Fibroblast of skin of scalp (primary cell): ENCODE measurements around the gene OXTR.
A peak's percentile ranks its signal among the peaks of the same experiment; 100 is the strongest.
"Not testable (repeated sequence)": the region's sequence is repeated elsewhere in the genome, so short reads cannot be mapped to it uniquely, and the experiment has no call there.

Source experiments
- DNase-seq: peaks from one replicate; pipeline ENCODE4 v3.0.0-alpha.2; 2013

Gene OXTR

DNA sequence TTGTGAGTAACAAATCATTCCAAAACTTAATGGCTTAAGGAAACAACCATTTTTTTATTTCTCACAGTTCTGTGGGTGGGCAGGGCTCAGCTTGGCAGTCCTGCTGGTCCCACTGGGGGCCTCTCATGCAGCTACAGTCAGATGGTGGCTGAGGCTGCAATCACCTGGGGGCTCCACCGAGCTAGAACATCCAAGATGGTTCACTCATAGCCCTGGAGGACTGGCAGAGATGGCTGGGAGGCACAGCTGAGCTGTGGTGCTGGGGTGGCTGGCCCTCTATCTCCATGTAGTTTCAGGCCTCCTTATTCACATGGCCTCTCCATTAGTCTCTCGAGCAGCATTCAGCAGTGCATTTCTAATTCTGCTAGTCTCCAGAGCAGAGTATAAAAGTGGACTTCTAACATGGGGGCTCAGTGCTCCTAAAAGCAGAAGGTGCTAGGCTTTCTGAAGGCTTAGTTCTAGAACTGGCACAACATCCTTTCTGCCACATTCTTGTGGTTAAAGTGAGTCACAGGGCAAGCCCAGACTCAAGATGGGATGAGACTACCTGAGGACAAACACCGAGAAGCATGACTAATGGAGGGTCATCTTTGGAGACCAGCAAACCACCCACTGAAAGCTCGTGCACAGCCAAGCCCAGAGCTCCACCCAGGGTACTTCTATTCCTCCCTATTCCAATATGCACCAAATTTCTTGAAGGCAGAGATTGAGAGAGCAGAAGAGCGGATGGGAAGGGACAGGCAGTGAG, 29.5 kb downstream of the OXTR start:
- DNase-seq: peak; percentile 61

DNA sequence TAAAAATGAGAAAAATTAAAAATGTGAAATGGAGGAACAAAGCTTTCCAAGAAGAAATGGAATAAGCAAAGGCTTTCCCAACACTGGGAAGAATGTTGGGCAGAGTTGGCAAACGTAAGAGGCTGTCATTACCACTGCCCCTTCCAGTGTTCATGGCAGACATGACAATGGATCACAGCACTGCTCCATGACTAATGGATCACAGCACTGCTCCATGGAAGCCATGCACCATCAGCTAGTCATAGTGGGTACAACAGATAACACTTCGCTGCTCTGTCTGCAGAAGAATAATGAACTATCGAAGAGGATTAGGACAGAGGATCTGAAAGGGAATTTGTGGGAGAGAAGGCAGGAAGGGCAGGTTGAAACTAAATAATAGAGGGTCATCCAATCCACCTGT, 30.8 kb downstream of the OXTR start:
- no peak for DNase-seq

DNA sequence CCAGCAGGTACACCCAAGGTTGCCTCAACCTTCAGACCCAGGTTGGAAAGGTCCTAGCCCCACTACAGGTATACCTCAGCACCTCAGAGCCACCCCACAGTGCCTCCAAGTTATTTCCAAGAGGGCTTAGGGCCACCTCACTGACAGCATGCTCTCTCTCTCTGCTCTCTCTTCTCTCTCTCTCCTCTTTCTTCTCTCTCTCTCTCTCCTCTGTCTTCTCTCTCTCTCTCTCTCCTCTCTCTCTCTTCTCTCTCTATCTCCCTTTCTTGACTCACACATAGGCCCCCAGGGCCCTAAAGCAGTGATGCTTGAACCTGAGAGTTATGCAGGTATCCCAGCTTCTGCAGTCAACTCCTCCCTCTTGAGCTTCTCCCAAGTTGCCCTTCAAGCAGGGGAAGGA, 31.6 kb downstream of the OXTR start:
- DNase-seq: no peak

DNA sequence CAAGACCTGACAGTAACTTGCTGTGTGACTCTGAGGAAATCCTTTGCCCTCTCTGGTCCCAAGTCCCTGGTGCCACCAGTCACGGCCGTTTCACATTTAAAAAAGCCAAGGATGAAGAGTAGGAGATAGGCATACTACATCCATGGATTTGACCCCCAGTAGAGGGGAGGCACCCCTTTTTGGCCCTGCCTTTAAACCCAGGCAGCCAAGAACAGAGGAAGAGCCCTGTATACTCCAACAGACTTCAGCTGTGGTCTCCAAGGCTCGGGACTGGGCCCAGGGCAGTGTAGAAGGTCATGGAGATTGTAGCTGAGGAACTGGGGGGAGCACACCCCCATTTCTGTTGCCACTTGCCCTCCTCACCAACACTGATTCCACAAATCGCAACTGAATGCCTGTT, 32.1 kb downstream of the OXTR start:
- DNase-seq: no peak

- DNase-seq: no peak
These were observed 33.0 kb downstream of the OXTR start for GRCh38 chr3:8736436-8736835.

- no peak for DNase-seq
These were observed 34.5 kb downstream of the OXTR start for GRCh38 chr3:8734908-8735307.

GRCh38 chr3:8734137-8734878, 35.1 kb downstream of the OXTR start:
- no peak for DNase-seq

DNA sequence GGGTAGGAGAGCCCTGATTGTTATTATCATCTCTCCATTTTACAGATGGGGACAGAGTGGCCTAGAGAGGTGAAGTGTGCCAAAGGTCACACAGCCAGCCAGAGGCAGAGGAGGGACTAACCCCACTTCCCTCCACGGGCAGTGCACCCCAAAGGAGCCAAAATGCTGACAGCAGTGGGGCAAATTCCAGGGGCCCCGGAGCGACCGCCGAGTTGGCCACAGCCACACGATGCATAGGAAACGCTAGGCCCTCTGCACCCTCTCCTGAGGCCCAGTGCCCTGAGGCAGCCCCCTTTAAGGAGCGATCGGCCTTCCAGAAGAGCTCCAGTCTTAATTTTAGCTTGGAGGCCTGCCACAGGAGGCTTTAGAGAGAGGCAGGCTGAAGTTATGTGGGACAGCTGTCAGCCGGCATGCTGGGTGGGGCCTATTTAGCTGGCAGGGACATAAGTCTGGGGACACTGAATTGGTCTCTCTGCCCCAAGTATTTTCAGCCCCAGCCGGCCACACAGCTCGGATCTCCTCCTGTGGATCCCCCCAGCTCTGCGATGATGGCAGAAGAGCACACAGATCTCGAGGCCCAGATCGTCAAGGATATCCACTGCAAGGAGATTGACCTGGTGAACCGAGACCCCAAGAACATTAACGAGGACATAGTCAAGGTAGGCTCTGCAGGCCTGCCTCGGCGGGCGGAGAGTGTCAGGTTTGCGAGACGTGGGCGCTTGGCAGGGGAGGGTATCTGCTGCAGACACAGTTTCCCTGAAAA, 35.9 kb downstream of the OXTR start, which contains the start of gene CAV3:
Gene CAV3 (plus strand): TSS at position 471 of the 763 bp plus-strand sequence. CDS start 75 bp downstream, at position 546.
- DNase-seq: no peak

- DNase-seq: no peak
These were observed 37.0 kb downstream of the OXTR start for GRCh38 chr3:8732413-8732812.

GRCh38 chr3:8730656-8731055, 38.8 kb downstream of the OXTR start:
- DNase-seq: no peak

DNA sequence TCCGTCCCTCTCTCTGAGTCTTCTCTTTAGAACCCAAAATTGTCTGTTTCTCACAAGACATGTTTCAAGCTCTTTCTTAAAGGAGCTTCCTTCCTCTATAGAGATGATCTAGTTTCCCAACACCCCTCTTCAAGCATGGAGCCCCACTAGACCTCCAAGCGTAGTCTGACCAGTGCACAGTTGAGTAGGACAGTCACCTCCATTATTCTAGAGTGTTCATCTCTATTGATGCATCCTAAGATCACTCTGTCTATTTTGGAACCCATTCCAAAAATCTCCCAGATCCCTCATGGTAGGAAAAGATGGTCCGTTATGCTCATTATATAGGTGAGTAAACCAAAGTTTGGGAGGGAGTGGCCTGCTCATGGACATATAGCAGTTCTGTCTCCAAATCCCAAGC, 39.9 kb downstream of the OXTR start:
- no peak for DNase-seq

DNA sequence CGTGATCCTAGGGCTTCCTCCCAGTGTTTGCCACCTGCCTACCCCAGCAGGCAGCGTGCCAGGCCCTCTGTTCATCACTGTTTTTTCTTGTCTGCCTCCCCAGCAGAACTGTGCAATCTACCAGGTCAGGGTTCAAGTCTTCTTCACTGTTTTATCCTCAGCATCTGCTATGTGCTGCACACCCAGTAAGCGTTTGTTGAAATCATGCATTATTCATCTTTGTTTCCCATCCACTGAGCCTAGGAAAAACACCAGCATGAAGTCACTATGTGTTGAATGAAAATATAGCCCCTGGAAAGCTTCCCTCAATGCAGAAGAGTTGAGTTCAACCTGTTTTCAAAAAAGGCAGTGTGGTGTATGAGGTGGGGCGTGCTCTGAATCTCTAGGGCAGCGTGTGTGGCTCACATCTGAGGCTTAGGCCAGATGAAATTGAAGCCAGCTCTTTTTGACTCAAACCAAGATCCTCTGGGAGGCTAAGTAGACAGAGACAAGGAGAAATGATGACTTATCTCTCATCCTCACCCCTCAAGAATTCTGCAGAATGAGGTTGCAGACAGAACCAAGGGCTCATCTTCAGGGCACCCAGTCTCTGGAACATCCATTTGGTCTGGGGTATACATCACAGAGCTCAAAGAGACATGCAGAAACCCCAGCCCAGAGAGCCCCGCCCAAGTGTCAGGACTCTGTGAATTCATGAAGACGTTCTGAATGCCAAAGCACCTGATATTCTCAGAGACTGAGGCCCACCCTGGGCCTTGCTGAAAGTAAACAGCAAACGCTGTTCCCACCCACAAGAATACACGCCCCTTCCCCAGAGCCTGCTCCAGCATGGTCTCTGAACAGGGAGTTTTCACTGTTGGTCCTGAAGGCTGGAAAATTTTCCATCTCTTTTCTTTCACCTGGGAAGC, 41.6 kb downstream of the OXTR start:
- no peak for DNase-seq

GRCh38 chr3:8724108-8724752, 45.2 kb downstream of the OXTR start:
- no peak for DNase-seq

GRCh38 chr3:8723612-8724011, 45.8 kb downstream of the OXTR start:
- no peak for DNase-seq

- DNase-seq: no peak
These were observed 46.6 kb downstream of the OXTR start for GRCh38 chr3:8722808-8723207.

GRCh38 chr3:8715757-8716156, 53.7 kb downstream of the OXTR start:
- DNase-seq: not testable (repeated sequence)

- no peak for DNase-seq
These were observed 55.3 kb downstream of the OXTR start for GRCh38 chr3:8713901-8714759.

GRCh38 chr3:8712908-8713255, 56.5 kb downstream of the OXTR start:
- no peak for DNase-seq

DNA sequence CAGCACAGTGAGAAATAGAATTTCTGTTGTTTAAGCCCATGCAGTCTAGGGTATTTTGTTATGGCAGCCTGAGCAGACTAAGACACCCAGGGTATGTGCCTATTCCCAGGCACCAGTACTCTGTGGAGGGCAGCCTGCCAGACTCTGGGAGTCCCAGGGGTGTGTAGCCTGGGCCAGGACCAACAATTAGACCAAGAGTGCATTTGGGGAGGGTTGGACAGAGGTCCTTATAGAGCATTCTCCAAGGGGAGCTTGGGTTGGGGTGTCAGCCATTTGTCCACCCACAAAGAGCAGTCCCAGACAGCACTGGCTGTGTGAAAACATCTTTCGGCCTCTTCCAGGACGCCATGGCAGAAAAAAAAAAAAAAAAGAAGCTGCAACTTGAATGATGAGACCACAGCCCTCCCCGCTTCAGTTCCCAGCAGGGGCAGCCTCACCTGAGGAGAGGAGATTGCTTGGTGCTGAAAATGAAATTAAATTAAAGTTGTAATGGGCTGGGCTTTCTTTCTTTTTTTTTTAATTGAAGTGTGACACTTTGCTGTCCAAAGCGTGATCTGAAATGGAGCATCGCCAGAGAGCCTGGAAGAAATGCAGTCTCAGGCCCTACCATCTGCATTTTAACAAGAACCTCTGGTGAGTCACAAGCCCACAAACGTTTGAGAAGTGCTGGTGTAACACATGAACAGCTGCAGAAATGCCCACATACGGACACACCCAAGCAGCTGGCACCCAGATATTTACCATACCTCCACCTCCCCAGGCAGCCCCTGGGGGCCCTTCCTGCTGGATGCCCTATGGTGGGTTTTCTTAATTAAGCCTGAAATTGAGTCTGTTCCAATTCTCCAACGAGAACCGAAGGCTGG, 57.1 kb downstream of the OXTR start:
- peak; percentile 66 for DNase-seq
